Adipocyte (in vitro differentiated cells): Measurements from ENCODE around the gene NKAIN1.
"Not testable (repeated sequence)": the region's sequence is repeated elsewhere in the genome, so short reads cannot be mapped to it uniquely, and the experiment has no call there.

Experiments used
- DNase-seq: peaks from one replicate; pipeline ENCODE4 v3.0.0-alpha.2; 2015; ENCODE audit warnings: low read depth
- H3K27me3 ChIP-seq: replicated peaks from 2 replicates; pipeline ENCODE4 v1.7.0; 2013; ENCODE audit warnings: mild to moderate bottlenecking, low read length, moderate library complexity; ENCODE audit not compliant: control insufficient read depth, insufficient read depth
- H3K36me3 ChIP-seq: 2 replicates; pipeline ENCODE4 v1.7.0; 2013; ENCODE audit warnings: low read length, mild to moderate bottlenecking, moderate library complexity; ENCODE audit not compliant: control insufficient read depth, insufficient read depth, severe bottlenecking
- H3K4me1 ChIP-seq: 2 replicates; pipeline ENCODE4 v1.7.0; 2013; ENCODE audit warnings: mild to moderate bottlenecking, low read length, moderate library complexity; ENCODE audit not compliant: control insufficient read depth, insufficient read depth
- H3K4me3 ChIP-seq: 2 replicates; pipeline ENCODE4 v1.7.0; 2013; ENCODE audit warnings: mild to moderate bottlenecking, low read length, moderate library complexity
- H3K9ac ChIP-seq: 2 replicates; pipeline ENCODE4 v1.7.0; 2013; ENCODE audit warnings: mild to moderate bottlenecking, low read length, moderate library complexity
- H3K9me3 ChIP-seq: 2 replicates; pipeline ENCODE4 v1.7.0; 2013; ENCODE audit warnings: mild to moderate bottlenecking, low read length, moderate library complexity; ENCODE audit not compliant: control insufficient read depth

The NKAIN1 gene

GRCh38 chr1:31195267-31195666 lies 44.4 kb downstream of the NKAIN1 start:
- not testable (repeated sequence) for H3K36me3 ChIP-seq, H3K9ac ChIP-seq, DNase-seq, H3K9me3 ChIP-seq, H3K4me1 ChIP-seq, H3K27me3 ChIP-seq, H3K4me3 ChIP-seq

- Histone ChIP-seq H3K27me3 (peaks cover 5% of the 10 kb centered on the region), H3K4me1 (peaks cover 4% of the 10 kb centered on the region), H3K4me3 (no peak overlapping the region), H3K36me3 (no peaks in the 10 kb centered on the region), H3K9ac (no peak overlapping the region), H3K9me3 (no peaks in the 10 kb centered on the region)
- no peak for DNase-seq
Measured at GRCh38 chr1:31193729-31194128, 46.0 kb downstream of the NKAIN1 start.

- Histone ChIP-seq H3K9ac (no peak overlapping the region), H3K4me3 (no peak overlapping the region), H3K9me3 (no peaks in the 10 kb centered on the region), H3K4me1 (no peaks in the 10 kb centered on the region), H3K27me3 (peaks cover 27% of the 10 kb centered on the region), H3K36me3 (no peaks in the 10 kb centered on the region)
- no peak for DNase-seq
Measured at GRCh38 chr1:31191281-31191680, 48.4 kb downstream of the NKAIN1 start.

GRCh38 chr1:31189696-31190674 lies 49.7 kb downstream of the NKAIN1 start:
- Histone ChIP-seq H3K4me1 (no peaks in the 10 kb centered on the region), H3K36me3 (no peaks in the 10 kb centered on the region), H3K27me3 (peaks cover 27% of the 10 kb centered on the region), H3K4me3 (no peak overlapping the region), H3K9me3 (no peaks in the 10 kb centered on the region), H3K9ac (no peak overlapping the region)
- no peak for DNase-seq

- peaks cover 9% of the 10 kb centered on the region for H3K4me1 ChIP-seq
- peak; percentile 71 for DNase-seq
- no peaks in the 10 kb centered on the region for H3K36me3 ChIP-seq
- no peaks in the 10 kb centered on the region for H3K9me3 ChIP-seq
- no peak overlapping the region for H3K9ac ChIP-seq
- H3K27me3 ChIP-seq = peaks cover 25% of the 10 kb centered on the region
- H3K4me3 ChIP-seq = no peak overlapping the region
Measured at GRCh38 chr1:31183927-31184554, 55.6 kb downstream of the NKAIN1 start.

GRCh38 chr1:31183126-31183525 lies 56.6 kb downstream of the NKAIN1 start:
- Histone ChIP-seq H3K9me3 (no peaks in the 10 kb centered on the region), H3K4me3 (no peak overlapping the region), H3K27me3 (peaks cover 26% of the 10 kb centered on the region), H3K9ac (no peak overlapping the region), H3K4me1 (peaks cover 9% of the 10 kb centered on the region), H3K36me3 (no peaks in the 10 kb centered on the region)
- DNase-seq = no peak

- H3K9ac ChIP-seq = no peak overlapping the region
- no peak overlapping the region for H3K4me3 ChIP-seq
- H3K27me3 ChIP-seq = peaks cover 20% of the 10 kb centered on the region
- no peaks in the 10 kb centered on the region for H3K36me3 ChIP-seq
- peaks cover 9% of the 10 kb centered on the region for H3K4me1 ChIP-seq
- H3K9me3 ChIP-seq = no peaks in the 10 kb centered on the region
- peak; percentile 93 for DNase-seq
Measured at GRCh38 chr1:31182352-31182751, 57.3 kb downstream of the NKAIN1 start.

GRCh38 chr1:31181515-31182343 lies 58.0 kb downstream of the NKAIN1 start:
- H3K36me3 ChIP-seq = no peaks in the 10 kb centered on the region

GRCh38 chr1:31180338-31180737 lies 59.3 kb downstream of the NKAIN1 start:
- H3K36me3 ChIP-seq = no peaks in the 10 kb centered on the region
- no peak for DNase-seq
- H3K4me1 ChIP-seq = peaks cover 9% of the 10 kb centered on the region
- peaks cover 11% of the 10 kb centered on the region for H3K27me3 ChIP-seq
- no peak overlapping the region for H3K4me3 ChIP-seq
- no peak overlapping the region for H3K9ac ChIP-seq
- no peaks in the 10 kb centered on the region for H3K9me3 ChIP-seq

More at GRCh38 chr1:31181515-31182343, 58.0 kb downstream of the NKAIN1 start:
- H3K4me1 ChIP-seq = peaks cover 9% of the 10 kb centered on the region
- H3K9me3 ChIP-seq = no peaks in the 10 kb centered on the region
- peaks cover 15% of the 10 kb centered on the region for H3K27me3 ChIP-seq
- DNase-seq = peak; percentile 56
- peak overlapping the region; percentile 44 for H3K4me3 ChIP-seq
- no peak overlapping the region for H3K9ac ChIP-seq

- not testable (repeated sequence) for H3K4me3 ChIP-seq, H3K9ac ChIP-seq, H3K27me3 ChIP-seq, H3K4me1 ChIP-seq, DNase-seq, H3K36me3 ChIP-seq, H3K9me3 ChIP-seq
Measured at GRCh38 chr1:31176291-31176690, 63.4 kb downstream of the NKAIN1 start.

- Histone ChIP-seq H3K9me3 (no peaks in the 10 kb centered on the region), H3K27me3 (no peaks in the 10 kb centered on the region), H3K4me3 (no peak overlapping the region), H3K36me3 (no peaks in the 10 kb centered on the region), H3K9ac (no peak overlapping the region), H3K4me1 (peaks cover 8% of the 10 kb centered on the region)
- no peak for DNase-seq
Measured at GRCh38 chr1:31170486-31170735, 69.3 kb downstream of the NKAIN1 start.
